Myocyte (in vitro differentiated cells): ENCODE data around the gene CD63. TPM values are rescaled to one million over a fixed set of nuclear protein-coding genes. Genes with fewer than 3 reads are reported as not detected.

Experiments used
- DNase-seq: peaks from one replicate; pipeline ENCODE4 v3.0.0-alpha.2; 2012; ENCODE audit warnings: low read depth
- total RNA-seq: library from RNA; depleted of rRNA; stranded (reverse); fragments of >200 nt; gene quantifications from 2 replicates; pipeline ENCODE4 v1.2.3, GENCODE V29; 2014

Gene CD63
- total RNA-seq, 1 donor from 2014 or later: 2,632 TPM

DNA sequence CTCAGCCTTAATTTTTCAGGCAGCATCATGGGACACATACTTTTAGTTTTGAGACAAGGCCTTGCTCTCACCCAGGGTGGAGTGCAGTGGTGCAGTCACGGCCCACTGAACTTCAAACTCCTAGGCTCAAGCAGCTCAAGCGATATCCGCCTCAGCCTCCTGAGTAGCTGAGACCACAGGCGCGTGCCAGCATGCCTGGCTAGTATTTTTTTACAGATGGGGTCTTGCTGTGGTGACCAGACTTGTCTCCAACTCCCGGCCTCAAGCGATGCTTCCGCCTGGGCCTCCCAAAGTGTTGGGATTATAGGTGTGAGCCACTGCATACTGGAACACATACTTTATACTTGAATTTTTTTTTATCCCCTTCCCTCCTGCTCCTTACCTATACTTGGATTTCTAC lies 5.9 kb downstream of the CD63 start:
- peak; percentile 54 for DNase-seq

DNA sequence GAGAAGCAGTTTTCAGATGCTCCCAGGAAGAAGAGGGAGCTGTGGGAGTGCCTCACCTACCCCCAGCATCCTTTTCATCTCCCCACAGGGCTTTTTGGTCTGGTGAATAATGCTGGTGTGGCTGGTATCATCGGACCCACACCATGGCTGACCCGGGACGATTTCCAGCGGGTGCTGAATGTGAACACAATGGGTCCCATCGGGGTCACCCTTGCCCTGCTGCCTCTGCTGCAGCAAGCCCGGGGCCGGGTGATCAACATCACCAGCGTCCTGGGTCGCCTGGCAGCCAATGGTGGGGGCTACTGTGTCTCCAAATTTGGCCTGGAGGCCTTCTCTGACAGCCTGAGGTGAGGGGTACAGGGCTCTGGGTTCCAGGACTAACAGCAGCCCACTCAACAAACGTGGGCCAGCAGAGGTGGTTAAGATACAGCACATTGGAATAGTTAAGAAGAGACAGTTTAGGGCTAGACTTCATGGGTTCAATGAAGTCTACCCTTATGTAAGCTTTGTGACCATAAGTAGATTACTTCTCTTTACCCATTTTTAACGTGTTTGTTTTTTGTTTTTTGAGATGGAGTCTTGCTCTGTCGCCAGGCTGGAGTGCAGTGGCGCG lies 7.1 kb downstream of the CD63 start:
- peak; percentile 62 for DNase-seq

DNA sequence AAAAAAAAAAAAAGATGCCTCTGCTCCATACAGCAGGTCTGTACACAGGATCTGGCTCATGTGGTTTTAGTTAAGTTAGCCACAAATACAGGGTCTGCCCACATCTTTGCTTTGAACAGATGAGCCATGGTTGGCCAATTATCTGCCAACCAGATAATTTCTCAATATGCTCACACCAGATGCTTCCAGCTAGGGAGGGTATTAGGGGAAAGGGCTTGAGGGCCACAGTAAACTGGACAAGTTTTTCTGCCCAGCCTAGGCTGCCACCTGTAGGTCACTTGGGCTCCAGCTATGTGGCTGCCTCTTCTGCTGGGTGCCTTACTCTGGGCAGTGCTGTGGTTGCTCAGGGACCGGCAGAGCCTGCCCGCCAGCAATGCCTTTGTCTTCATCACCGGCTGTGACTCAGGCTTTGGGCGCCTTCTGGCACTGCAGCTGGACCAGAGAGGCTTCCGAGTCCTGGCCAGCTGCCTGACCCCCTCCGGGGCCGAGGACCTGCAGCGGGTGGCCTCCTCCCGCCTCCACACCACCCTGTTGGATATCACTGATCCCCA lies 7.8 kb downstream of the CD63 start:
- peak; percentile 99 for DNase-seq

DNA sequence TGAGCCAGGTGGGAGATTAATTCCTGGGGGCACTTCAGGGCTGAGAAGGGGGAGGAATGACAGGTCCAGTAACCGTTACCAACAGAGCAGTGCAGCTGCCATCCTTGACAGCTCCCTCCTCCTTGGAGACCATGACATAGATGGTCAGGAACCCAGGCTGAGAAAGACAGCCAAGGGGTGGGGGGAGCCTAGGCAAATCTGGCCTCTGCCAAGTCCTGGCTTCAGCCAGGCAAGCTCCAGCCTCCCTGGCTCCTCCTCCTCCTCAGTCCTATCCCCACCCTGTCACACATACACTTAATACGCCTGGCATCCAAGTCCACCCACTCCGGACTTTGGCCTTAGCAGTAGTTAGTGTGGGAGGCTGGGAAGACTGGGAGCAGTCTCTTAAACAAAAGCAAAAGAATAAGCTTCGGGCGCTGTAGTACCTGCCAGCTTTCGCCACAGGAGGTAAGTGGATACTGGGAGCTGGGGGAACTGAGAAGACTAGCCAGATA lies 8.7 kb downstream of the CD63 start, which contains the start of gene RDH5:
Gene RDH5 (plus strand): TSS at position 323 of the 494 bp plus-strand sequence. CDS start 792 bp downstream, outside the sequence.
- DNase-seq: peak; percentile 99

DNA sequence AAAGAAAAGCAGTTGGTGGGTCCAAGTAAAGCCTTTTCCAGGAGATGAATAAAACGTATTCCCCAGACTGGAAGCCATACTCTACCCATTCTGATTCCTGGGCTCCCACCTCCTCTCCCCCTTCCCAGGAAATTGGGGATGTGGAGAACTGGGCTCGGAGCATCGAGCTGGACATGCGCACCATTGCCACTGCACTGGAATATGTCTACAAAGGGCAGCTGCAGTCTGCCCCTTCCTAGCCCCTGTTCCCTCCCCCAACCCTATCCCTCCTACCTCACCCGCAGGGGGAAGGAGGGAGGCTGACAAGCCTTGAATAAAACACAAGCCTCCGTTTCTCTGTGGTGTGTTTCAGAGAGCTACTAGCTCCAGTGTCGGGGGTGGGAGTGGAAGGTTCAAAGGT lies 9.4 kb downstream of the CD63 start:
- DNase-seq: peak; percentile 67

DNA sequence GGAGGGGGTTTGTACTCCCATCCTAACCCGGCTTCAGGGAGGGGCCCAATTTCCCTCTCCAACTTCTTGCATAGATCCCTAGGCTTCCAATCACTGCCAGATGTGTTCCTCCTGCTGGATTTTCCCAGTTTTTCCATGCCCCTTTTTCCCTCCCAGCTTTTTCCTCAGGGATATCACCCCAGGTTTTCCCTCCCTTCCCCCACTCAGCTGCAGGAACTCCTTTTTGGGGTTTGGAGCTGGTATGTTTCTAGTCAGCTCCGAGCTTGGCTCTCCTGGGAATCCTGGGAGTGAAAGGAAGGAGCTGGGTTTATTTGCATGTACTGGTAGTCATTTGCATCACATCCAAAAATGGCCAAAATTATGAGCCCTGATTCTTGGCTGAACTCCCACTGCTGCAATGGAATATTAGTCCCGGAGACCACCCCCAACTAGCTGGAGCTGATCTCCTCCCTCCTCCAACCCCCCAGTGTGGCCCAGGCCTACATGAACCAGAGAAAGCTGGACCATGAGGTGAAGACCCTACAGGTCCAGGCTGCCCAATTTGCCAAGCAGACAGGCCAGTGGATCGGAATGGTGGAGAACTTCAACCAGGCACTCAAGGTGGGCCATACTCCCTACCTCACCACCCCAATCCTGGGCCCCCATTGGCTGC lies 10.1 kb downstream of the CD63 start:
- peak; percentile 85 for DNase-seq

DNA sequence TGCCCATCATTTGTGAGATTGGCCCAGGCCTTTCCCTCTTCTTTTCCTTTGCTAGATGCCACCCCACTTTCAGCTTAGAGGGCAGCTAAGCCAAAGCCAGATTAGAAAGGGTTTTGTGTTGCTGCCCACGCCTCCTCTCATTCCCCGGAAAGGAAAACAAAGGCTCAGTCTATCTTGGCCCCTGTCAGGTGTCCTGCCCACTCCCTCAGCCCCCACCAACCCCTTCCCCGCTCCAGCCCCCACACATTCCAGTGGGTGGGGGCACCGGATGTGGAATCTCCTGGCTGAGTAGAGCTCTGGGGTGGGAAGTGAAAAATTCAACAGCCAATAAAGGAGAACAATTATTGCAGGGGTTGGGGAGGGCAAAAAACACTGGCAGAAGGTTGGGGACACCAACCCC lies 10.8 kb downstream of the CD63 start:
- DNase-seq: peak; percentile 94

DNA sequence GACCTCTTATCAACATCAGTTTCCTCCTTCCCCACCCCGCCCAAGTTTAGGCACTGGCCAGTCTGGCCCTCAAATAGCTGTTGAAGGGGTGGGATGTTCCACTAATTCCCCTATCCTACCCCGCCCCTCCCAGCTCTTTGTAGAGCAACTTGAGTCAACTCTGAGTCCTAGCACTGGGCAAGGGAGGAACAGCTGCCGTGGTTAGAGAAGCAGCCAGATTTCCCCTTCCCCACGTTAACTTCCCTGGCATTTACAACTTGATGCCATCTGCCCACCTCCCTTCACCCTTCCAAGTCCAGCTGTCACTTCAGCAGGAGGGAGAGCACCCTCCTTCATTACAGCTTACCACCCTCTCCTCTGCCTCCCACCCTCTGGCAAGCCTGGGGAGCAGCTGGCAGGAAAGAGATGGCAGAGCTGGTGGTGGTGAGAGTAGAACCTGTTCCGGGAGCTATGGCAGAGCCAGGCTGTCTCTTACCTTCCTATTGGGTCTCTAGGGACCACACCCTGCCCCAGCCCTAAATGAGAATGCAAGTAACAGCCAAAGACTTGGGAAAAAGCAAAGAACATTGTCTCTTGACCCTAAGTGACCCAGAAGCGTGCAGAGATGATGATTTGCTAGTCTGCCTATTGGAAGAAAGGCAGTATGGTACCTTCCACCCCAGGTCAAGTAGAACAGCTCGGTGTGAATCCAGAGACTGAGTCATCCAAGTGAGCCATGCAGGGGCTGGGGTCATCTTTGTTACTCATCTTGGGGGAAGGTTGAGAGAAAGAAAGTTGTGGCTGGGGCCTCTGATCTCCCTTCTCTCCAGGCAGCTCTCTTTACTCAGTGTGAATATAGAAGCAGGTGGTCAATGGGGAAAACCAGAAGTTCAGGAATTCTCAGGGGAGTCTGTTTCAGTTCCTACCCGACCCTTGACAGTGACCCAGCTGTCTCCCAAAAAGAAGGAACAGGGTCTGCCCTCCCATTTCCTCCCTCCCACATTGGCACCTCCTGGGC lies 11.5 kb downstream of the CD63 start:
- DNase-seq: peak; percentile 100

DNA sequence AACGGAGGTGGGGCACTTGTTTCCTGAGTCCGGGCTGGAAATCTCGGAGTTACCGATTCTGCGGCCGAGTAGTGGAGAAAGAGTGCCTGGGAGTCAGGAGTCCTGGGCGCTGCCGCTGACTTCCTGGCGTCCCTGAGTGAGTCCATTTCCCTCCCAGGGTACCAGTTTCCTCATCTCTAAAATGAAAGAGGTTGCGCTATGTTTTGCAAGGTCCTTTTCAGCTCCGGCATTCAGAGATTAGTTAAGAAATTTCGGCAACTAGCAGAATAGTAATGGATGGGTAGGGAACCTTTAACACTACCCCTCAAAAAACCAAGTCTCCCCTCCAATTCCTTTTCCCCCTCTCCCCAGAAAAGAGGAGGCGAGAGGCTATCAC lies 12.2 kb downstream of the CD63 start:
- no peak for DNase-seq

DNA sequence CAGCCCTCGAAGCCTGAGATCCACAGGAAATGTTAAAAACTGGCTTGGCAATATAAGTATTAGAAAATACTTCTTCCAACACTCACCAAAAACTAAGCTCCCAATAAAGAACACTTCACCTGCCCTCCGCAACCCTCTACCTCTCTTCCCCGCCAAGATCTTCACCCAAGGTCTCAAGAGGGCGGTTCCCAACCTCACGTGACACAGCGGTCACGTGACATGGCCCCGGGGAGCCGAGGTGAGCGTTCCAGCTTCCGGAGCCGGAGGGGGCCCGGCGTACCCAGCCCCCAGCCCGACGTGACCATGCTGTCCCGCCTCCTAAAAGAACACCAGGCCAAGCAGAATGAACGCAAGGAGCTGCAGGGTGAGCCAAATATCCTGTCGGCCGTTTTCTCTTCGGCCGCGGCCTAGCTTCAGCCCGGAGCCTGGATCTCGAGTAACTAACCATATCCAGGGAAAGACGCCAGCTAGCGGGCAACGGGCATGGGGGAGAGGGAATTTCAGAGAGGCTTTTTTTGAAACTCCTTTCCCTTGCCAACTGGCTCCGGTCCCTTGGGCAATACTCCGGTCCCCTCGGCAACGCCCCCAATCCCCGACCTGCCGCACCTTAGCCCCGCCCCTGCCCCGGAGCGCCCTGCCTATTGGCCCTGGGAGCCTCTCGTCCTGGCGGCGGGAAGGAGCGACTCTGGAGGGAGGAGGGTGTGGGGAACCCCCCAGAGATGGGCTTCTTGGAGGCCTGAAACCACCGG lies 12.8 kb downstream of the CD63 start, which contains the start of gene BLOC1S1:
Gene BLOC1S1 (plus strand): TSS at position 214 of the 749 bp plus-strand sequence. CDS start 6 bp downstream, at position 220.
- peak; percentile 97 for DNase-seq

DNA sequence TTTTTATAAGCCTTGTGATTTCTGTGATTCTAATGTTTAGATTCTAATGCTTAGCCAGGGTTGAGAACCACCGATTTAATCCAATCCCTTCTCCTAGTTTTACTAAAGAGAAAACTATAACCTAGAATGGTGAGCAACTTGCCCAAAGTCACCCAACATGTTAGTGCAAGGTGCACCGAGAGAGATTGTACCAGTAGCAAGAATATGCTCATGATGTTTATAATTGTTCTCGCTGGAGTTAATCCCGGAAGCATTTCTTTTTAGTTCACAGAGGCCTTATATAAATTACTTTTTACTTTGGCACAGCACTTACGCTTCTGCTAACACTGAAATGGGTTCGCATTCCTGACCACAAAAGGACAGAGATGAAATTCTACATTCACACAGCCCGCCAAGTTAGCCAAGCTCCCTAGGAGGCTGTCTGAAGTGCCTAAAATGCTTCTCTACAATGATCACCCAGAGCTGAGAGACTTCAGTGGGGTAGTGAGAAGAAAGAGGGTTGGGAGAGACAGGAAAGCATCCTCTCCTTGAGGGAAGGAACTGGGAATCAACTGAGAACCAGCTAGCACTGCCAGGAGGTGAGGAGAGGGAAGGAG lies 13.5 kb downstream of the CD63 start:
- no peak for DNase-seq

DNA sequence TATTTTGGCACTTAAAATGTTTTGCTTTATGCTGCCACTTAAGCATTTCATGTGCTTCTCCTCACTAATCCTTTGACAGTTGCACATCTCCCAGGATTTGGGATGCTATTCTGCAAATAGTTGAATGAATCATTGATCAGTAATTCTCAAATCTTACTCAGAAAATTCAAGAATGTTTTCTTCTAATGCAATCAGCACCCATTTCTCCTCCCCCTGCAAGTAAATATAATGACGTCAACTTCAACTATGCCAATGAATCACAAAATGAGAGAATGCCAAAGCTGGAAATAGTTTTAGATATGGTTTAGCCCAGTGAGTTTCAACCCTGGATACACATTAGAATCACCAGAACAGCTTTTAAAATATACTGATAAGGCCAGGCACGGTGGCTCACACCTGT lies 15.1 kb downstream of the CD63 start:
- no peak for DNase-seq

DNA sequence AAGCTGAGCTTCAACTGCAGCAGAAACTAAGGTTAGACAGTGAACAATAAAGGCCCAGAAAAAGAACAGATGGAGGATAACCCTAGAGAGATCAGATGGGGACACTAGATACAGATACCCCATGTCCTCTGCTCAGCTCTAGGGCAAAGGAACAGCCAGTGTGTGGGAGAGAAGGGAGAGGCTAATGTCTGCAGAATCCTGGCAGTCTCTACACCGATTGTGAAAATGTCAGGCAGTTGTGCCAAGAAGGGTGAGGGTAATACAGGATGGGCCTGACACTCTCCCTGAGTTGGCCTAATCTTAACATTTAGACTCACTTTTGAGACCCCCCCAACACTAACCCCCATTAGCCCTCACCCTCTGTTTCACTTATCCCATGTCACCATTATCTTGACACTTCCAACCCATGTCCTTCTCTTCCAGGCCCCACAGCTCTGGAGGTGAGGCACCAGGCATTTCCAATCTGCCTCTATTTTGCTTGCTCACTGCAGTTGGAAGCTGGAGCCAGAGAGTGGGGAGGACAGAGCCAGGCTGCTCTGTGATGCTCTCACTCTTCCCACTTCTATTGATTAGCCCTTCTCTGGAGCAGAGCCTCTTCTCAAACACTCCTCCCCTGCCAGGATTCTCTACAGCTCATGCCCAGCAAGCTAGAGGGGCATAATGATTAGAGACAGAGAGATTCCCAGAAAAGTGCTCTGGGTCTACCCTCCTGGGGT lies 16.0 kb downstream of the CD63 start:
- no peak for DNase-seq

DNA sequence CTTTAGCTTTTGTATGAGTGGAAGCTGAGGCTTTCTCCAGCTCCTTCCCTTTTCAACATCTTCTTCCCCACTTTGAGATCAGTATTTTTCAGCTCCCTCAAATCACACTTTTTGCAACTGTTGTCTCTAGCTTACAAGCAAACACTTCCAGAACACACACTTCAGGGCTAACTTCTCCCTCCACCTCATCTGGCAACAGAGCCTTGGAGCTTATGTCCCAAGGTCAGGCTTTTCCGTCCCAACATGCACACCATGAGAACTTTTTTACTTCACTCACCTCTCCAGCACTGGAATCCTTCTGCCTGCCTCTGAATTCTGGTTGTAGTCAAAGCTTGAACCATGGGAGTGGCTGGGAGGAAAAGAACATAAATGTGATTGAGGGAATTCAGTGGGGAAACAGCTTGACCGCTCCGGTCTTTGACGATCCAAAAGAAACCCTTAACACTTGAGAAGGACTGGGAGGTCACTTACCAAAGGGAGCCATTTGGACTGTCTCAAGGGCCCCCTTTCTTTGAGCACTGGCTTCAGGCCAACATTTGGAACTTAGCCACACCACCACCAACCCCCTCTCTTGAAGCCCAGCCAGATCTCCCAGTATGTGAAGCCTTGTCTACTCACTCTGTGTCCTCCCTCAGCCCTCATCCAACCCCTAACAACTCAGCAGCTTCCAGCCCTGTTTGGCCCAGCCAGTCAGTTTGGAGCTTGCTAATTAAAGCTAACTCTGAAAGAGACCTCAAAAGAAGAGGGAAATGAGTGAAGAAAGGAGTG lies 16.8 kb downstream of the CD63 start:
- no peak for DNase-seq

DNA sequence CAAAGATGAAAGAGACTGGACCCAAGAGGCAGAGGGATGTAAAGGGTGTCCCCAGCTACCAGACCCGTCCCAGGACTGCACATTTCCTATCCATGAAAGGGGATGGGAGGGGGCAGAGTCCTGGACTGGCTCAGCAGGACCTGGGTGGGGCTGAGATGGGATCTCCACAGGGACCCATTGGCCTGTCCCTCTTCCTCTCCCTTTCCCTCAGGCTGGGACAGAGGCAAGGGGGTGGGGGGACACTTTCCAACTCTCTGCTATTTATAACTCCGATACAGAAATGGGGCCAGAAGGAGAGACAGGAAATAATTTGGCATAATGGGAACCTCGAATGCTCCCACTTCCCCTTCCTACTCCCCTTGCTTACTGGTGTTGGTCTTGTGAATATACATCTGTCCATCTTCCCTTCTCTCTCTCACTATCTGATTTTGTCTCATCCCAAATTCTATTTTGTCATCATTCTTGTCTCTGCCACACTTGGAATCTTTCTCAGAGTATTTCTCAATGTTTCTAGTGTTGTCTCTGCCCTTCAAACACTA lies 20.0 kb downstream of the CD63 start:
- DNase-seq: peak; percentile 86

DNA sequence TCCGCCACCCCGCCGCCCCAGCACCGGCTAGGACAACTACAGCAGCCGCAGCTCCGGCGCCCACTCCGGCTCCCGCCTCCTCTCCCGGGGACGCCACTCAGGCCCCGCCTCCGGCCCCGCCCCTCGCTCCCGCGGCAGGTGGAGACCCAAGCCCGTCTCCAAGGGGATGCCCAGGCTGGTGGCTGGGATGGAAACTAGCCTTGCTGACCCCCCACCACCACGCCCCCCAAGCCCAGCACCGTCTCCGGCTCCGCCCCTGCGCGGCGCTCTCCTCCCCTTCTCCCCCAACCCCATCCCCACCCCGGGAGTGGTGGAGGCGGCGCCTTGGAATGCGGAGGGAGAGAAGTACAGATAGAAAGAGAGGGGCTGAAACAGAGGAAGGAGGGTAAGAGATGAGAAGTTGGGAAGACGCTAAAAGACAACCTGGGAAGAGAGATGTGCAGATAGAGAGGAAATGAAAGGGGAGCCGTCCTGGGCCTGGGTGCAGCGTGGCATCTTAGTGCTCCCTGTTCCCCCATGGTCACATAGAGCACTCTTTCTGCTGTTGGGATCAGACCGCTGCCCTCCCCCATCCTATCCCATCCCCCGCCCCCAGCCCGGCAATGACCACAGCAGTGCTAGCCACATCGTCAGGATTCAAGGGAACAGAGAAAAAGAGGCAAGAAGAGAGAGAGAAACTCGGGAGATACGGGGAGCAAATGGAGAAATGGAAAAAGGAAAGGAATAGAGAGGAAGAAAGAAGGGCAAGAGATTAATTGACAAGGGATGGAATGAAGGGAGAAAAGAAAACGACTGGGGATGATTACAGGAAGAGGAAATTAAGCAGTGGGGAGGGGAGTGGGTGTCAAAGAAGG lies 20.7 kb downstream of the CD63 start, which contains the start of gene ITGA7:
Gene ITGA7 (minus strand): TSS at position 64 of the 854 bp plus-strand sequence. CDS start 222 bp downstream, outside the sequence.
- DNase-seq: peak; percentile 95

DNA sequence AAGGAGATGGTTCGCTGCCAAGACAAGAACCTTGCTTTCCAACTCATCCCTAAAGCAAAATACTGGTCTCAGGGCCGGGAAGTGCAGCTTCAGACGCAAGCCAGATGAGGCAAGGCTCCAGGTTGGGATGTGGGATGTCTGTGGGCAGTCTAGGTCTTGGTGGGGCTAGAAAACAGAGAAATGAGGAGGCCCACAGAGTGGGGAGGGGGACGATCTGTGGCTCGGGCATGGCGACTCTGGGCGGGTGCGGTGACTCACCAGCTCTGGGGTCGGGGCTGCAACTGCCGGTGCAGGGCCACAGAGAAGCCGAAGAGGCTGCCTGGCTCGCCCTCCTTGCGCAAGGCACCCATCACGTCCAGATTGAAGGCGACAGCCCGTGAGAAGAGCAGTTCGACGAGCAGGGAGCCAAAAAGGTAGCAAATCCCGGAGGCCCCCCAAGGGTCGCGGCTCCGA lies 21.6 kb downstream of the CD63 start:
- peak; percentile 69 for DNase-seq
